IMR-90 (cell line): ENCODE results near the gene SFXN2. TPM values are rescaled to one million over a fixed set of nuclear protein-coding genes. Genes with fewer than 3 reads are reported as not detected.

ENCODE experiments used
- ATAC-seq: fragments of 200-7000 bp; cut with Tn5 transposase; 2 replicates; pipeline ENCODE4 v1.9.1; 2020; ENCODE audit warnings: low read depth, mild to moderate bottlenecking, moderate library complexity
- BruUV-seq: library from RNA; stranded (reverse); fragments of 400-500 nt; replicated peaks from 2 replicates; lab custom pipeline; 2021; lab: Mats Ljungman, UMichigan
- CTCF ChIA-PET: fragments of 300-600 bp; formaldehyde crosslinking; extraction: SDS; loops from one replicate; lab custom pipeline; 2021; ENCODE audit warnings: antibody characterized with exemption; lab: Yijun Ruan, JAX
- POLR2A ChIA-PET: fragments of 300-600 bp; sonication (Branson Sonifier 250); formaldehyde crosslinking; loops from one replicate; lab custom pipeline; 2022; ENCODE audit warnings: antibody characterized with exemption; ENCODE audit not compliant: unreplicated experiment; lab: Charles Lee
- DNase-seq: peaks from one replicate; pipeline ENCODE4 v3.0.0; 2013
- H2AFZ ChIP-seq: replicated peaks from 2 replicates; pipeline ENCODE3; 2013; ENCODE audit warnings: low read length, mild to moderate bottlenecking; ENCODE audit not compliant: poor library complexity
- H2AK5ac ChIP-seq: 2 replicates; pipeline ENCODE4 v1.6.1; 2013; ENCODE audit warnings: low read depth, low read length, inconsistent platforms
- H2AK9ac ChIP-seq: replicated peaks from 2 replicates; pipeline ENCODE3; 2013; ENCODE audit warnings: mild to moderate bottlenecking, low read depth, low read length, moderate library complexity; ENCODE audit not compliant: poor library complexity
- H2BK120ac ChIP-seq: 2 replicates; pipeline ENCODE4 v1.6.1; 2013; ENCODE audit warnings: low read depth, low read length, inconsistent platforms
- H2BK15ac ChIP-seq: 3 replicates; pipeline ENCODE4 v1.6.1; 2013; ENCODE audit warnings: low read depth, low read length, inconsistent platforms
- H2BK20ac ChIP-seq: 2 replicates; pipeline ENCODE4 v1.6.1; 2013; ENCODE audit warnings: low read depth, mild to moderate bottlenecking, inconsistent platforms, low read length, moderate library complexity
- H2BK5ac ChIP-seq: 2 replicates; pipeline ENCODE4 v1.6.1; 2013; ENCODE audit warnings: mild to moderate bottlenecking, low read depth, low read length, inconsistent platforms; ENCODE audit not compliant: poor library complexity, severe bottlenecking
- H3K14ac ChIP-seq: replicated peaks from 2 replicates; pipeline ENCODE4 v1.6.1; 2013; ENCODE audit warnings: low read depth, low read length, inconsistent platforms
- H3K18ac ChIP-seq: 2 replicates; pipeline ENCODE4 v1.6.1; 2013; ENCODE audit warnings: low read depth, low read length, control low read depth
- H3K23ac ChIP-seq: 2 replicates; pipeline ENCODE4 v1.6.1; 2013; ENCODE audit warnings: low read depth, low read length, inconsistent platforms
- H3K27ac ChIP-seq: 2 replicates; pipeline ENCODE4 v1.5.1; 2013; ENCODE audit warnings: mild to moderate bottlenecking, control low read depth, low read length; ENCODE audit not compliant: insufficient read depth
- H3K27me3 ChIP-seq: 2 replicates; pipeline ENCODE4 v1.6.1; 2013; ENCODE audit warnings: low read length; ENCODE audit not compliant: control insufficient read depth, insufficient read depth
- H3K36me3 ChIP-seq: 2 replicates; pipeline ENCODE4 v1.6.1; 2013; ENCODE audit warnings: low read length, mixed read lengths; ENCODE audit not compliant: control insufficient read depth, insufficient read depth
- H3K4ac ChIP-seq: 2 replicates; pipeline ENCODE4 v1.6.1; 2013; ENCODE audit warnings: low read depth, low read length, inconsistent platforms
- H3K4me1 ChIP-seq: 2 replicates; pipeline ENCODE4 v1.6.1; 2013; ENCODE audit warnings: low read length, mixed read lengths; ENCODE audit not compliant: control insufficient read depth, insufficient read depth
- H3K4me2 ChIP-seq: 2 replicates; pipeline ENCODE4 v1.6.1; 2013; ENCODE audit warnings: low read depth, mild to moderate bottlenecking, control low read depth, low read length, moderate library complexity
- H3K4me3 ChIP-seq: 2 replicates; pipeline ENCODE4 v1.5.1; 2013; ENCODE audit warnings: low read depth, mild to moderate bottlenecking, control low read depth, low read length, moderate library complexity; ENCODE audit not compliant: insufficient read depth
- H3K56ac ChIP-seq: 2 replicates; pipeline ENCODE4 v1.6.1; 2013; ENCODE audit warnings: low read length, inconsistent platforms; ENCODE audit not compliant: insufficient read depth; ENCODE audit errors: extremely low read depth
- H3K79me1 ChIP-seq, 2 experiments: 2 replicates each; pipeline ENCODE4 v1.6.1; 2013; ENCODE audit warnings: low read length in 2 of 2, inconsistent platforms in 1 of 2, low read depth in 1 of 2
- H3K9ac ChIP-seq: 2 replicates; pipeline ENCODE4 v1.6.1; 2013; ENCODE audit warnings: low read depth, low read length, control low read depth
- H3K9me1 ChIP-seq: 2 replicates; pipeline ENCODE4 v1.6.1; 2013; ENCODE audit warnings: low read length, inconsistent platforms; ENCODE audit not compliant: insufficient read depth
- H3K9me3 ChIP-seq: 2 replicates; pipeline ENCODE4 v1.6.1; 2013; ENCODE audit warnings: low read length; ENCODE audit not compliant: control insufficient read depth, insufficient read depth
- H4K20me1 ChIP-seq: 2 replicates; pipeline ENCODE4 v1.6.1; 2013; ENCODE audit warnings: low read length, inconsistent platforms; ENCODE audit not compliant: insufficient read depth
- H4K5ac ChIP-seq: 2 replicates; pipeline ENCODE4 v1.6.1; 2013; ENCODE audit warnings: mild to moderate bottlenecking, low read depth, low read length, control low read depth
- H4K8ac ChIP-seq, 2 experiments: 2 replicates each; pipeline ENCODE4 v1.6.1; 2013; ENCODE audit warnings: low read depth in 2 of 2, low read length in 2 of 2, control low read depth in 1 of 2, inconsistent platforms in 1 of 2
- H4K91ac ChIP-seq: 2 replicates; pipeline ENCODE4 v1.6.1; 2013; ENCODE audit warnings: low read depth, low read length, inconsistent platforms; ENCODE audit not compliant: insufficient read depth
- POLR2A ChIP-seq: IDR thresholded peaks from 2 replicates; pipeline ENCODE4 v1.6.1; 2012; ENCODE audit warnings: mild to moderate bottlenecking, low read depth, low read length
- USF2 ChIP-seq: fragments of 150-350 bp; IDR thresholded peaks from 2 replicates; pipeline ENCODE4 v1.6.1; 2017; ENCODE audit warnings: mild to moderate bottlenecking, antibody characterized with exemption, low read length, low read depth
- WGBS, 2 experiments: methylation state at CpG; one replicate each; pipeline versions ENCODE4 v1.1.5 to v1.1.7; 2013; ENCODE audit warnings: missing lambda C conversion rate in 2 of 2; ENCODE audit not compliant: insufficient read length in 1 of 2; ENCODE audit errors: extremely low coverage in 2 of 2; 5-methylcytosine and 5-hydroxymethylcytosine counted together
- dilution Hi-C: fragments of 300-500 bp; cut with HindIII; formaldehyde crosslinking; loops from one replicate; pipeline ENCODE4 v1.14.3; 2018; ENCODE audit warnings: low sequenced_read_pairs; ENCODE audit not compliant: unreplicated experiment
- in situ Hi-C: fragments of 300-500 bp; cut with MboI; formaldehyde crosslinking; loops from 3 replicates; pipeline ENCODE4 v1.14.3; 2019; ENCODE audit warnings: low sequenced_read_pairs, inconsistent platforms, mixed read lengths
- intact Hi-C: fragments of 100-400 bp; cut with micrococcal nuclease; formaldehyde crosslinking; loops from 2 replicates; pipeline ENCODE4 v1.10.0; 2022
- polyA plus RNA-seq, 3 experiments: library from polyadenylated mRNA; depleted of rRNA; stranded (reverse); fragments of >200 nt; gene quantifications; 2 replicates each; pipeline ENCODE4 v1.2.3, GENCODE V29; 2012; ENCODE audit warnings: low replicate concordance in 1 of 3
- total RNA-seq: library from RNA; depleted of rRNA; stranded (reverse); fragments of >200 nt; gene quantifications from 2 replicates; pipeline ENCODE4 v1.2.3, GENCODE V29; 2012

SFXN2 gene
- total and polyA plus RNA-seq, 2 of the 4 experiments (the other 2 are of a cell fraction), result 6.9 to 11.7 TPM

GRCh38 chr10:102670065-102670670 is 44.3 kb upstream of the SFXN2 start:
- Histone ChIP-seq H3K14ac (peak overlapping the region; percentile 62; the same call in 1 of the 2 replicates), H3K4me2 (no peak overlapping the region), H2BK5ac (no peak overlapping the region), H2BK15ac (peak overlapping the region; percentile 1; the same call in 1 of the 3 replicates), H4K8ac (no peak overlapping the region), H2BK120ac (0 out of 2 replicates have a peak overlapping the region, but pooled peaks have one; percentile 36), H3K9ac (no peak overlapping the region), H3K9me1 (peaks cover 16% of the 10 kb centered on the region), H3K79me1 (peaks cover 0 to 25% of the 10 kb centered on the region in 2 experiments; a peak in 2 of 4 replicates), H3K4me1 (peaks cover 31% of the 10 kb centered on the region), H3K27me3 (no peaks in the 10 kb centered on the region), H4K5ac (no peak overlapping the region; the same call in 1 of the 2 replicates), H3K4ac (peak overlapping the region; percentile 20; the same call in 1 of the 2 replicates), H3K4me3 (no peak overlapping the region), H3K23ac (peak overlapping the region; percentile 75), H3K27ac (no peak overlapping the region), H2AFZ (no peak overlapping the region), H2AK9ac (peak overlapping the region; percentile 39), H3K9me3 (no peaks in the 10 kb centered on the region), H2BK20ac (no peak overlapping the region), H3K18ac (no peak overlapping the region), H4K91ac (peak overlapping the region; percentile 31), H2AK5ac (peak overlapping the region; percentile 35; the same call in 1 of the 2 replicates), H4K20me1 (no peaks in the 10 kb centered on the region), H3K56ac (no peak overlapping the region), H3K36me3 (no peaks in the 10 kb centered on the region)
- no peak for DNase-seq
- TF ChIP-seq USF2 (no peak), POLR2A (no peak)
- in situ Hi-C loops (no loop called here), dilution Hi-C loops (no loop called here), intact Hi-C loops (no loop called here)
- WGBS, 2 experiments, result 100% methylated on average over 1 of the region's 9 CpGs; no CpG with 5 or more reads in 1 of the 2 experiments
- ChIA-PET POLR2A (no interaction called here), CTCF (no interaction called here)
- no peak for ATAC-seq
- no TSS peak for BruUV-seq
